ENCODE measurements around the gene ADAR.

Gene ADAR

DNA sequence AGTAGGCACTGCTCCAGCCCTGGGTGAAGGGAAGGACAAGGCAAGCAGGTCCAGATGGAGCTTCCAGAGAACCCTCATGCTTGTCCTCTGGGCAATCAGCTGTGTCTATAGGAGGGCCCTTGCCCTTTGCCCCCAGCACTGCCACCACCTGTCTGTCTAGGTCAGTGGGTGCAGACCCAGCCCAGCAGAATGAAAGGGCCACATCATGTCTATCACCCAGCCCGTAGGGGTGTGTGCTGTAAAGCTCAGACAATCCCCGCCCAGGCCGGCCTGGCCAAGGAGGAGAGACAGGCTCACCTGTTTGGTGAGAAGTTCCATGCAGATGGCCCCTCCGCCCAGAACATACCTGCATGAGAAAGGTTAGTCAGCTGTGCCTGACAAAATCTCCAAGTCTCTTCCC lies 56.5 kb downstream of the ADAR start:
- ChIA-PET POLR2A (no interaction called here), CTCF (interaction anchor here (0.8 to 14.3 kb wide), 6 partner anchors 8 to 621 kb away, joined by 3 to 369 read pairs (median 3); partner anchors contain the start of gene KRTCAP2)
- no peak for DNase-seq (ENCODE audit: extremely low spot score)
- TF ChIP-seq, protein P1, sequence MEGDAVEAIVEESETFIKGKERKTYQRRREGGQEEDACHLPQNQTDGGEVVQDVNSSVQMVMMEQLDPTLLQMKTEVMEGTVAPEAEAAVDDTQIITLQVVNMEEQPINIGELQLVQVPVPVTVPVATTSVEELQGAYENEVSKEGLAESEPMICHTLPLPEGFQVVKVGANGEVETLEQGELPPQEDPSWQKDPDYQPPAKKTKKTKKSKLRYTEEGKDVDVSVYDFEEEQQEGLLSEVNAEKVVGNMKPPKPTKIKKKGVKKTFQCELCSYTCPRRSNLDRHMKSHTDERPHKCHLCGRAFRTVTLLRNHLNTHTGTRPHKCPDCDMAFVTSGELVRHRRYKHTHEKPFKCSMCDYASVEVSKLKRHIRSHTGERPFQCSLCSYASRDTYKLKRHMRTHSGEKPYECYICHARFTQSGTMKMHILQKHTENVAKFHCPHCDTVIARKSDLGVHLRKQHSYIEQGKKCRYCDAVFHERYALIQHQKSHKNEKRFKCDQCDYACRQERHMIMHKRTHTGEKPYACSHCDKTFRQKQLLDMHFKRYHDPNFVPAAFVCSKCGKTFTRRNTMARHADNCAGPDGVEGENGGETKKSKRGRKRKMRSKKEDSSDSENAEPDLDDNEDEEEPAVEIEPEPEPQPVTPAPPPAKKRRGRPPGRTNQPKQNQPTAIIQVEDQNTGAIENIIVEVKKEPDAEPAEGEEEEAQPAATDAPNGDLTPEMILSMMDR (IDR thresholded peaks at IDR 0.05; ENCODE audit: control extremely low read depth, extremely low read depth, low read depth, missing control alignments), result no peak

DNA sequence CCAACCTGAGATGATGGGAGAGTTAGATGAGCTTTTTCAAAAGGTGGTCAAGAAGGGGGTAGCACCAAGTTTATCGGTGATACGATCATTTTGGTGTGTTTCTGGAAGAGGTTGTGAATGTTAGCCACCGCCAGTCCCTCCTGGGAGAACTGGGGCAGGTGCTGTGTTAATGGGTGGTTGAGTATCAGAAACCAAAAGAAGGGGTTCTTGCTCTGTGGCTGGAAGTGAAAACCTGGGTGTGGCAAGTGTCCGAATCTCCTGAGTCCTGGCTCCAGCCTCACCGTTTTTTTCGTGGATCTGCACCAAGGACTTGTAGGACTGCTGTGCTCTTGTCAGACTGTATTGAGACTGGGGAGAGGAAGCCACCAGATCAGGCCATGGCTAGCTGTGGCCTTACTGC lies 57.3 kb downstream of the ADAR start:
- TF ChIP-seq, protein P1 (IDR thresholded peaks at IDR 0.05; ENCODE audit: control extremely low read depth, extremely low read depth, low read depth, missing control alignments), result no peak
- DNase-seq (ENCODE audit: extremely low spot score), result no peak
- ChIA-PET CTCF (interaction anchor here (0.6 to 14.3 kb wide), 5 partner anchors 8 to 328 kb away, joined by 3 to 369 read pairs (median 3); no protein-coding TSS in a partner anchor), POLR2A (no interaction called here)

DNA sequence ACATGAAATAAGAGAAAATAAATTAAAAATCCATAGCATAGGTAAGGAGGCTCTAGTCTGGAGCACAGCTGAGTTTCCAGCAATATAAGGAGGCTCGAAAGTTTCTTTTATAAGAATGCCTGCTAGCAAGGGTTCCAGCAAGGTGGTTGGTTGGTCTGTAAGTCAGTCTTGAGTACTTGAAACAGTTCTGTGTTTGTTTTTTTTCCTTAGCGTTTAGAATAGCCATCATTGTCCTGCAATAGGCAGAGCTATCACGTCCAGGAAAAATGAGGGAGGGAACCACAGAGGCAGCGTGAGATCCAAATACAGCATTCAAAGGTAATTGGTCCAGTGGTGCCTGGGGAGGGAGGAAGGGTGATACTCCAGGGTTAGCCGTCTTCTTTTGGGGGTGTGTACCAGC lies 57.9 kb downstream of the ADAR start:
- ChIA-PET POLR2A (no interaction called here), CTCF (interaction anchor here (0.6 to 14.3 kb wide), 5 partner anchors 10 to 328 kb away, joined by 3 to 369 read pairs (median 3); no protein-coding TSS in a partner anchor)
- no peak for DNase-seq (ENCODE audit: extremely low spot score)
- TF ChIP-seq, protein P1 (IDR thresholded peaks at IDR 0.05; ENCODE audit: control extremely low read depth, extremely low read depth, low read depth, missing control alignments), result no peak

DNA sequence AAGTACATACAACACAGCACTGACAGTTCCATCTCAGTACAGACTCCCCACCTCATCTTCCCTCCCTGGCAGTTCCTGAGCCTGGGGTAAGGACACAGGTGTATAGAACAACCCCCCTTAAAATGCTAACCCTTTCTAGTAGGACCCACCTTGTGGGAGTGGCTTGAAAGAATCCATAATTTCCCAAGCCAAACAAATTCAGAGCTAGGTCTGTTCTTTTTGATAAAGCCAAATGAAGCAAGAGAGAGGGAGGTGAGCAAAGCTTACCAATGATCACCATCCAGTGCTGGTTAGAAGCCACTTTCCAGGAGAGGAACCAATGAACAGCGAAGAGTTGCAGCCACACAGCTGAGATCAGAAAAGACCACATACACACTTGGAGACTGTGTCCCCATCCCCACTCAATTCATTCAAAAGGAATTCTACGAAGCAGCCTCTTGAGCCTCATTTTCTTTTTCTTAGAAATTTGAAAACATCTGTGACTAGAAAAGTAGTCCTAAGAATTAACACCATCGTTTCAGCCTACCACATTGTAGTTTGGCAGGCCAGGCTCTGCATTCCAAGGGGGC lies 58.7 kb downstream of the ADAR start:
- DNase-seq (ENCODE audit: extremely low spot score), result no peak
- POLR2A ChIA-PET, result interaction anchor here (0.9 kb wide), 1 partner anchor 68 kb away, joined by 3 read pairs; no protein-coding TSS in a partner anchor
- TF ChIP-seq, protein P1 (IDR thresholded peaks at IDR 0.05; ENCODE audit: control extremely low read depth, extremely low read depth, low read depth, missing control alignments), result no peak
- CTCF ChIA-PET, result interaction anchor here (1.2 to 14.3 kb wide), 3 partner anchors 36 to 83 kb away, joined by 3 to 369 read pairs (median 42); no protein-coding TSS in a partner anchor

DNA sequence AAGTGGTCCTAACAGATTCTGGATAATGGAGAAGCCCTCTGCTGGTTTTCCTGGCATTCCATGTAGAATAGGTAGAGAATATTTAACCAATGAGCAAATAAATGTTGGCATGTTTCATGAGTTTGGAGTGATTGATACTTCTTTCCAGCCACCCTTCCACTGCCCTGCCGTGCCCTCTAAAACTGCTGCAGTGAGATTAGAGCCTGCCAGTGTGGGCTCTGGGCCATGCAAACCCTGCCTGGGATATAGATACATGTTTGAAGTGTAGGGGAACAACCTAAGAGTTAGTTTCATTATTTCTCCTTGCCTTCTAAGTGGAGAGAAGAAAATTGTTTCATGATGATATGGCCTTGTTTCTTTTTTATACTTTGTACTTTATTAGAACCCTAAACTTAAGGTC lies 60.0 kb downstream of the ADAR start:
- CTCF ChIA-PET, result interaction anchor here (4.4 to 14.3 kb wide), 2 partner anchors 68 to 81 kb away, joined by 42 to 369 read pairs; no protein-coding TSS in a partner anchor

DNA sequence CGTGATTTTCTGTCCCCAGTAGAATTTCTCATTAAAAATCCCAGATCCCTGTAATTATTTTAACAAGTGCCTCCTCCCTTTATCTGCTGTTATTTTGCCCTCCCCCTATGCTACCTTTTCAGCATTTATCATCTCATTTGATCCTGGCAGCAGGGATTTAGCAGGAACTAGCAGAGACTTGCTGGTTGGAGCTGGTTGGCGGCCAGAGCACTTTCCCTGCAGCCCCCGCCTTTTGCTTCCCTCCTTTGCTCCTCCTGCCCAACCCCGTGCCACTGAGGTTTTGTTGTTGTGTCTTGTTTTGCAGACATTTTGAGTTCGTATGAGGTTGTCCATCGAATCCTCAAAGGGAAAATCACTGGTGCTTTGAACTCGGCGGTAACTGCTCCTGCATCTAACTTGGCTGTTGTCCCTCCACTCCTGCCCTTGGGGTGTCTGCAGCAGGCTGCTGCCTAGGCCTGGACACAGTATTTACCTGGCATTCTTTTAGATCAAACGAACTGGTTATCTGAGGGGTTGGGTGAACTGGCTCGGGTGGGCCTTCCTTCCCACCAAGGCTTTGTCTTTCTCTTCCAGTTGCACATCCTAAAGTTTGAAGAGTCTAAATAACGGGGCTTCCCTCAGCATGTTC lies 60.8 kb downstream of the ADAR start:
- TF ChIP-seq, protein P1 (IDR thresholded peaks at IDR 0.05; ENCODE audit: control extremely low read depth, extremely low read depth, low read depth, missing control alignments), result no peak
- no peak for DNase-seq (ENCODE audit: extremely low spot score)
- ChIA-PET CTCF (interaction anchor here (0.6 to 14.3 kb wide), 68 partner anchors 8 to 473 kb away, joined by 3 to 369 read pairs (median 4); partner anchors contain the start of genes SHE, TDRD10 and UBE2Q1), POLR2A (interaction anchor here (0.7 kb wide), 1 partner anchor 61 kb away, joined by 3 read pairs; no protein-coding TSS in a partner anchor)

More for the DNA sequence above, 60.0 kb downstream of the ADAR start:
- TF ChIP-seq, protein P1 (IDR thresholded peaks at IDR 0.05; ENCODE audit: control extremely low read depth, extremely low read depth, low read depth, missing control alignments), result no peak
- POLR2A ChIA-PET, result no interaction called here
- DNase-seq (ENCODE audit: extremely low spot score), result no peak

Data from GM10248 (cell line).